Measurements from ENCODE around the gene PTPRB.

The PTPRB gene

DNA sequence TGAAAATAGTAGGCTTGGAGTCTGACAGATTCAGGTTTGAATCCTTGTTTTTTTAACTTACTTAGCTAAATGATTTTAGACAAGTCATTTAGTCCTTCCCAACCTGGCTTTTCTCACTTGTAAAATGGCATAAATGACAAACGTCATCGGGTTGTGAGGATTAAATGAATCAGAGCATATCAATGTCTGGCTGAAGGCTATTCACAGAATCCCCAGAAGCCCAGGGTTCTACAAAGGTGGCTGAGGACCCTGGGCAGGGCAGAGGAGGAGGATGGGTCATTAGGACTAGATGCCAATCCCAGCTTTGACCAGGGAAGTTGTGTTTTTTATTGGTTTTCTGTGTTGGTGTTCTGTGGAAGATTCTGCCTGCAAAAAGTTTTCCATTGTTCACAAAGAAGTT is 7.6 kb upstream of the PTPRB start:
- no peaks in the 10 kb centered on the region for H3K9me3 ChIP-seq (ENCODE audit: control insufficient read depth, low read length)
- no peak overlapping the region for H4K91ac ChIP-seq (ENCODE audit: low read length)
- H3K14ac ChIP-seq (ENCODE audit: low read length in 2 of 2): no peak overlapping the region
- DNase-seq: no peak
- no peaks in the 10 kb centered on the region for H3K27me3 ChIP-seq (ENCODE audit: control insufficient read depth in 1 of 2, insufficient read depth in 1 of 2, low read length in 2 of 2)
- no peak overlapping the region for H4K8ac ChIP-seq (ENCODE audit: low read length)
- H2BK120ac ChIP-seq (ENCODE audit: low read depth, low read length): no peak overlapping the region
- no peak overlapping the region for H3K4me3 ChIP-seq (ENCODE audit: insufficient read depth in 1 of 2, low read depth in 1 of 2, low read length in 2 of 2)
- H3K27ac ChIP-seq (ENCODE audit: low read length, poor library complexity, severe bottlenecking): peak overlapping the region; percentile 94
- WGBS: 95% methylated on average over 2 of the region's 2 CpGs
- no peak overlapping the region for H3K4me2 ChIP-seq (ENCODE audit: low read length, poor library complexity, severe bottlenecking)
- peak overlapping the region; percentile 27 for H2AK5ac ChIP-seq (ENCODE audit: low read length, severe bottlenecking)
- no peak overlapping the region for H3K9ac ChIP-seq (ENCODE audit: low read length)
- no peak overlapping the region for H2BK15ac ChIP-seq (ENCODE audit: low read depth, poor library complexity, severe bottlenecking)
- peak overlapping the region in 1 of 2 experiments; percentile 75 for H3K4ac ChIP-seq (ENCODE audit: low read depth in 1 of 2, low read length in 2 of 2)
- no peak overlapping the region for H2AFZ ChIP-seq (ENCODE audit: low read depth, low read length)
- no peak overlapping the region for H3K23ac ChIP-seq (ENCODE audit: low read length in 2 of 2)
- no peak overlapping the region for H3K18ac ChIP-seq (ENCODE audit: low read depth in 1 of 2, low read length in 2 of 2)
- no peaks in the 10 kb centered on the region for H3K79me1 ChIP-seq (replicated peaks; ENCODE audit: low read length, poor library complexity, severe bottlenecking)
- H2BK5ac ChIP-seq (ENCODE audit: low read depth, low read length, poor library complexity, severe bottlenecking): no peak overlapping the region
- peak overlapping the region in 1 of 2 experiments; percentile 66 for H2BK12ac ChIP-seq (ENCODE audit: low read length in 2 of 2)
- H3K36me3 ChIP-seq (ENCODE audit: control insufficient read depth in 1 of 2, insufficient read depth in 2 of 2, low read depth in 1 of 2, low read length in 2 of 2): no peaks in the 10 kb centered on the region
- H3K4me1 ChIP-seq (ENCODE audit: control insufficient read depth, insufficient read depth, low read depth, low read length): peaks cover 3% of the 10 kb centered on the region

DNA sequence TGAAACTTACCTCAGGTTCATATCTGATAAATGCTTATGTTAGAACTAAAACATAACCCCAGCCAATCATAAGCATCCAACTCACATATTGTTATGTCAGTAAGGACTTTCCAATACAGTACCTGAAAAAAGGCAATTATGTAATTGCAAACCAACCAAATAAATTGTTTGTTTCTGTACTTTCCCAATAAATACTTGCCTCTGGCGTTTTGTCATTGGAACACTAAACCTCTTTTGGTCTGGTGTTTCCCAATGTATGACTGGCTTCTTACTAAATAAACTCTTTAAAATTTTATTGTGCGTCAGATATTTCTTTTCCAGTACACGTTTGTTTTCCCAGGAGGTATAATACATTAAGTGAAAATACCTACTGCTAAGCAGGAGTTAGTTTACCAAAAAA is 6.7 kb upstream of the PTPRB start:
- H3K27me3 ChIP-seq (ENCODE audit: control insufficient read depth in 1 of 2, insufficient read depth in 1 of 2, low read length in 2 of 2): no peaks in the 10 kb centered on the region
- no peak overlapping the region for H3K23ac ChIP-seq (ENCODE audit: low read length in 2 of 2)
- H3K4me3 ChIP-seq (ENCODE audit: insufficient read depth in 1 of 2, low read depth in 1 of 2, low read length in 2 of 2): no peak overlapping the region
- H2AFZ ChIP-seq (ENCODE audit: low read depth, low read length): no peak overlapping the region
- no peaks in the 10 kb centered on the region for H3K9me3 ChIP-seq (ENCODE audit: control insufficient read depth, low read length)
- no peak overlapping the region for H2BK12ac ChIP-seq (ENCODE audit: low read length in 2 of 2)
- H3K4me2 ChIP-seq (ENCODE audit: low read length, poor library complexity, severe bottlenecking): no peak overlapping the region
- no peak overlapping the region for H3K18ac ChIP-seq (ENCODE audit: low read depth in 1 of 2, low read length in 2 of 2)
- no peak overlapping the region for H2BK15ac ChIP-seq (ENCODE audit: low read depth, poor library complexity, severe bottlenecking)
- no peak overlapping the region for H3K4ac ChIP-seq (ENCODE audit: low read depth in 1 of 2, low read length in 2 of 2)
- DNase-seq: no peak
- H2AK5ac ChIP-seq (ENCODE audit: low read length, severe bottlenecking): no peak overlapping the region
- H3K14ac ChIP-seq (ENCODE audit: low read length in 2 of 2): no peak overlapping the region
- no peak overlapping the region for H3K9ac ChIP-seq (ENCODE audit: low read length)
- no peak overlapping the region for H2BK120ac ChIP-seq (ENCODE audit: low read depth, low read length)
- no peak overlapping the region for H3K27ac ChIP-seq (ENCODE audit: low read length, poor library complexity, severe bottlenecking)
- no peak overlapping the region for H4K91ac ChIP-seq (ENCODE audit: low read length)
- peaks cover 3% of the 10 kb centered on the region for H3K4me1 ChIP-seq (ENCODE audit: control insufficient read depth, insufficient read depth, low read depth, low read length)
- no peak overlapping the region for H4K8ac ChIP-seq (ENCODE audit: low read length)
- no peaks in the 10 kb centered on the region for H3K79me1 ChIP-seq (replicated peaks; ENCODE audit: low read length, poor library complexity, severe bottlenecking)
- H2BK5ac ChIP-seq (ENCODE audit: low read depth, low read length, poor library complexity, severe bottlenecking): no peak overlapping the region
- 90% methylated on average over 1 of the region's 3 CpGs for WGBS
- H3K36me3 ChIP-seq (ENCODE audit: control insufficient read depth in 1 of 2, insufficient read depth in 2 of 2, low read depth in 1 of 2, low read length in 2 of 2): no peaks in the 10 kb centered on the region

DNA sequence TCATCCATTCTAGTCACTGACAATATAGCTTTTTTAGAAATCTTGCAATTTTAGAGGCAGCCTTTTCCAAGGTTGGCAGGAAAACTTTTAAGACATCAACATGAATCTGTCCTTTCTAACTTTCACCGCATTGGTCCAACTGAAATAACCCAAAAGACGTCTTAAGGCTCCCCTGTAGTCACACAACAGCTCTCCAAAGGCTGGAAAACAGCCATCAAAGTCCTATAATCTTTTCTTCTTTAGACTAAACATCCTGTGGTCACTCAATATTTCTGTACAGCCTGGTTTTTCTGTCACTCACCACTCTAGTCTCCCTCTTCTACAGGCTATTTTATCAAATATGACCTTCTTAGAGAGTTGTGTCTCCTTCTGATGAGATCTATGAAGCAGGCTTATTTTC is 4.5 kb upstream of the PTPRB start:
- no peak overlapping the region for H3K9ac ChIP-seq (ENCODE audit: low read length)
- H3K36me3 ChIP-seq (ENCODE audit: control insufficient read depth in 1 of 2, insufficient read depth in 2 of 2, low read depth in 1 of 2, low read length in 2 of 2): no peaks in the 10 kb centered on the region
- no peak overlapping the region for H3K23ac ChIP-seq (ENCODE audit: low read length in 2 of 2)
- H3K4ac ChIP-seq (ENCODE audit: low read depth in 1 of 2, low read length in 2 of 2): no peak overlapping the region
- H4K91ac ChIP-seq (ENCODE audit: low read length): no peak overlapping the region
- H3K9me3 ChIP-seq (ENCODE audit: control insufficient read depth, low read length): no peaks in the 10 kb centered on the region
- H2AFZ ChIP-seq (ENCODE audit: low read depth, low read length): no peak overlapping the region
- H3K79me1 ChIP-seq (replicated peaks; ENCODE audit: low read length, poor library complexity, severe bottlenecking): no peaks in the 10 kb centered on the region
- no peak overlapping the region for H2BK12ac ChIP-seq (ENCODE audit: low read length in 2 of 2)
- H2BK120ac ChIP-seq (ENCODE audit: low read depth, low read length): no peak overlapping the region
- H3K4me1 ChIP-seq (ENCODE audit: control insufficient read depth, insufficient read depth, low read depth, low read length): peaks cover 3% of the 10 kb centered on the region
- H3K27ac ChIP-seq (ENCODE audit: low read length, poor library complexity, severe bottlenecking): no peak overlapping the region
- H2AK5ac ChIP-seq (ENCODE audit: low read length, severe bottlenecking): no peak overlapping the region
- no peak overlapping the region for H2BK15ac ChIP-seq (ENCODE audit: low read depth, poor library complexity, severe bottlenecking)
- H3K4me2 ChIP-seq (ENCODE audit: low read length, poor library complexity, severe bottlenecking): no peak overlapping the region
- no peak overlapping the region for H3K14ac ChIP-seq (ENCODE audit: low read length in 2 of 2)
- DNase-seq: no peak
- no peaks in the 10 kb centered on the region for H3K27me3 ChIP-seq (ENCODE audit: control insufficient read depth in 1 of 2, insufficient read depth in 1 of 2, low read length in 2 of 2)
- H3K18ac ChIP-seq (ENCODE audit: low read depth in 1 of 2, low read length in 2 of 2): no peak overlapping the region
- no peak overlapping the region for H3K4me3 ChIP-seq (ENCODE audit: insufficient read depth in 1 of 2, low read depth in 1 of 2, low read length in 2 of 2)
- H2BK5ac ChIP-seq (ENCODE audit: low read depth, low read length, poor library complexity, severe bottlenecking): no peak overlapping the region
- no peak overlapping the region for H4K8ac ChIP-seq (ENCODE audit: low read length)
- WGBS: 85% methylated on average over 2 of the region's 2 CpGs

DNA sequence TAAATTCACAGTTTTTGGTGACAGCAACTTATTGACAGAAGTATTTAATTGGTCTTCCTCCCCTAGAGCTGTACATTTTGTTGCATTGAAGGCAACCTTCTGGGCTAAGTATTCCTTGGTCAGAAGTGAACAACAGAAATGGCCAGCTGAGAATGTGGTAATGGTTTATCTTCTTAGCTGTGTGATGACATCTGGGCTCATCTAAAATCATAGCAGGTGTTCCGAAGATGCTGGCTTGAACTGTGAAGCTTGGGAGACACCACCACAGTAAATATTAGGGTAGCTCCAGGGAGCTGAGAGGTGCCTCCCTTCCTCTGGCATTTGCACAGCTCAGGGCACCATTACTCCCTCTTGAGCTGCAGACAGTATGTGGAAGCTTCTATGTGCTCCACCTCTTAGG is 3.7 kb upstream of the PTPRB start:
- H2AK5ac ChIP-seq (ENCODE audit: low read length, severe bottlenecking): no peak overlapping the region
- H2BK12ac ChIP-seq (ENCODE audit: low read length in 2 of 2): no peak overlapping the region
- H3K9ac ChIP-seq (ENCODE audit: low read length): no peak overlapping the region
- peaks cover 3% of the 10 kb centered on the region for H3K4me1 ChIP-seq (ENCODE audit: control insufficient read depth, insufficient read depth, low read depth, low read length)
- WGBS: 95% methylated on average over 1 of the region's 1 CpG
- H2BK120ac ChIP-seq (ENCODE audit: low read depth, low read length): no peak overlapping the region
- no peaks in the 10 kb centered on the region for H3K79me1 ChIP-seq (replicated peaks; ENCODE audit: low read length, poor library complexity, severe bottlenecking)
- no peak overlapping the region for H3K4me3 ChIP-seq (ENCODE audit: insufficient read depth in 1 of 2, low read depth in 1 of 2, low read length in 2 of 2)
- H3K18ac ChIP-seq (ENCODE audit: low read depth in 1 of 2, low read length in 2 of 2): no peak overlapping the region
- no peak overlapping the region for H4K8ac ChIP-seq (ENCODE audit: low read length)
- H3K14ac ChIP-seq (ENCODE audit: low read length in 2 of 2): no peak overlapping the region
- H3K27me3 ChIP-seq (ENCODE audit: control insufficient read depth in 1 of 2, insufficient read depth in 1 of 2, low read length in 2 of 2): no peaks in the 10 kb centered on the region
- no peak overlapping the region for H4K91ac ChIP-seq (ENCODE audit: low read length)
- no peak overlapping the region for H3K4ac ChIP-seq (ENCODE audit: low read depth in 1 of 2, low read length in 2 of 2)
- no peaks in the 10 kb centered on the region for H3K9me3 ChIP-seq (ENCODE audit: control insufficient read depth, low read length)
- no peak overlapping the region for H2BK15ac ChIP-seq (ENCODE audit: low read depth, poor library complexity, severe bottlenecking)
- H2BK5ac ChIP-seq (ENCODE audit: low read depth, low read length, poor library complexity, severe bottlenecking): no peak overlapping the region
- H3K23ac ChIP-seq (ENCODE audit: low read length in 2 of 2): no peak overlapping the region
- H2AFZ ChIP-seq (ENCODE audit: low read depth, low read length): no peak overlapping the region
- H3K4me2 ChIP-seq (ENCODE audit: low read length, poor library complexity, severe bottlenecking): no peak overlapping the region
- DNase-seq: no peak
- H3K36me3 ChIP-seq (ENCODE audit: control insufficient read depth in 1 of 2, insufficient read depth in 2 of 2, low read depth in 1 of 2, low read length in 2 of 2): no peaks in the 10 kb centered on the region
- no peak overlapping the region for H3K27ac ChIP-seq (ENCODE audit: low read length, poor library complexity, severe bottlenecking)
